NCI-H187 treated with DMSO at 0.1 percent for 48 hours (cell line): Measurements from ENCODE around the gene LRRC52.
"Not testable (repeated sequence)": the region's sequence is repeated elsewhere in the genome, so short reads cannot be mapped to it uniquely, and the experiment has no call there.

Experiments
- DNase-seq: peaks from one replicate; lab custom pipeline; 2025; lab: John Stamatoyannopoulos, UW

Gene LRRC52

GRCh38 chr1:165581926-165582325 lies 38.1 kb downstream of the LRRC52 start:
- DNase-seq, result no peak

- no peak for DNase-seq
Measured at GRCh38 chr1:165586398-165586797, 42.6 kb downstream of the LRRC52 start.

- not testable (repeated sequence) for DNase-seq
Measured at GRCh38 chr1:165591391-165591790, 47.6 kb downstream of the LRRC52 start.

DNA sequence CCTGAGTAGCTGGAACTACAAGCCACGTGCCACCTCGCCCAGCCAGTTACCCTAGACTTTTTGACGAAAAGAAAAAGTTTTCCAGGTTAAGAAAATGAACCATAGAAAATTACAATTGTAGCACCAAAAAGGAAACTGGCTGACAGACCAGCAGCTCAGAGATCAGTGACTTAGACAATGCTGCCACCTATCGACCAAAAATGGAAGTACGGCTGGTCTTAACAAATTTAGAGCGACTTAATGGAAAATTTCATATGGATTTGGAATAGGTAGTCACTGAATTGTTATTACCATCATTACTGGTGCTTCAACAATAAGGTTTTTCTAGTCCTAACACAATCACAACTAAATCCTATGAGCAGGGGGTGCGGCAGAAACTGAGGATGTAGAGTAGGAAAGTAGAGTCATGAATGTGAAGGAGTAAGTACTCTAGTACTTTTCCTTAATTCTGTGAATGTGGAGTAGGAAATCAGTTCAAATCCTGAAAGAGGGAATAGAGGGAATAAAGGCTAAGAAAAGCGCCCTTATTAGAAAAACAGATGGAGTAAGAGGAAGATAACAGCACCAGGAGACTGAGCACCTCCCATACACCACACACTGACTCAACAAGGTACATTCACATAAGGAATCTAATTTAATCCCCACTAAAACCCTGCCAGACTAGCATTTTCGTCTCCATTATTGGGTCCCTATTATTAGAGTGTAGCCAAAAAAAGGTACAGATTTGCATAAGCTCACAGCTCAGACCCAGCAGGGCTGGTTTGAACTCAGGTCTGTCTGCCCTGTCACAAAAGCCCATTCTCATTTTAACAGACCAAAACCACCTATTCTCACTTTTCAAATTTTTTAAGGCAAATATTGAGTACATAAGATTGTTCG lies 49.4 kb downstream of the LRRC52 start:
- DNase-seq, result peak; percentile 55

GRCh38 chr1:165595246-165595938 lies 51.6 kb downstream of the LRRC52 start:
- DNase-seq, result no peak

- peak; percentile 95 for DNase-seq
Measured at GRCh38 chr1:165597883-165598675, 54.3 kb downstream of the LRRC52 start.

- no peak for DNase-seq
Measured at GRCh38 chr1:165598676-165599059, 54.9 kb downstream of the LRRC52 start.

- no peak for DNase-seq
Measured at GRCh38 chr1:165600793-165601192, 57.0 kb downstream of the LRRC52 start.

- DNase-seq, result no peak
Measured at GRCh38 chr1:165603810-165604209, 60.0 kb downstream of the LRRC52 start.

GRCh38 chr1:165605246-165605645 lies 61.4 kb downstream of the LRRC52 start:
- DNase-seq, result no peak

DNA sequence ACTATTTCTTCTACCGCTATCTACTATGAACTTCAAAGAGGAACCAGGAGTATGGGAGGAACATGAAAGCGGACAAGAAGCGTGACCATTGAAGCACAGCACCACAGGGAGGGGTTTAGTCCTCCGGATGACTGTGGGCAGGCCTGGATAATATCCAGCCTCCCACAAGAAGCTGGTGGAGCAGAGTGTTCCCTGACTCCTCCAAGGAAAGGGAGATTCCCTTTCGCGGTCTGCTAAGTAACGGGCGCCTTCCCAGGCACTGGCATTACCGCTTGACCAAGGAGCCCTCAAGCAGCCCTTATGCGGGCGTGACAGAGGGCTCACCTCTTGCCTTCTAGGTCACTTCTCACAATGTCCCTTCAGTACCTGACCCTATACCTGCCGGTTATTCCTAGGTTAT lies 62.9 kb downstream of the LRRC52 start:
- DNase-seq, result not testable (repeated sequence)

DNA sequence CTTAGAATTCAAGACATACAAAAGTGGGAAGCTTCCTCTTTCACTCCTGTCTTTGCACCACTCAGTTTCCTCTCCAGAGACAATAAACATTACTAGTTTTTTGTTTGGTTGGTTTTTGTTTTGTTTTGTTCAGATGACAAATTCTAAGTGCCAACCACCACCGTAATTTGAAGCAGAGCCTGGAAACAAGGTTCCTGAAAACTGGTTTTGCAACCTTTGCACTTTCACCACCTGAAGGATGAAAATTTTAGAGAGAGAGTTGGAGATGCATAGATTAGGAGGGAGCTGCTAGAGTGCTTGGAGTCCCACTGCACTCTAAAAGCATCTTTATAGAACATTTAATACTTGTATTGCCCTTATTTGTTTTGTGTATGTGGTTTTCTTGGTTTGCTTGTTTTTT lies 67.1 kb downstream of the LRRC52 start:
- DNase-seq, result no peak

- no peak for DNase-seq
Measured at GRCh38 chr1:165612062-165612461, 68.3 kb downstream of the LRRC52 start.
